Breast epithelium (tissue), 3 donors: ENCODE measurements around the gene SIM2.

Experiments
- CTCF ChIP-seq, 3 donors: fragments of 450-650 bp; IDR thresholded peaks; one replicate each; pipeline ENCODE4 v1.5.1; 2016 to 2017; ENCODE audit warnings: antibody characterized with exemption in 3 of 3, mild to moderate bottlenecking in 3 of 3, moderate library complexity in 3 of 3
- POLR2A ChIP-seq: fragments of 450-650 bp; IDR thresholded peaks from one replicate; pipeline ENCODE4 v1.6.1; 2016; ENCODE audit warnings: antibody characterized with exemption, mild to moderate bottlenecking, moderate library complexity

GRCh38 chr21:36706951-36707762, 8.2 kb downstream of the SIM2 start:
- TF ChIP-seq CTCF (IDR thresholded peaks at IDR 0.05) (no peak), POLR2A (no peak)
